HG02884 (cell line): ENCODE results near the gene CMTM2.
"Not testable (repeated sequence)": the region's sequence is repeated elsewhere in the genome, so short reads cannot be mapped to it uniquely, and the experiment has no call there.

Experiments
- ATAC-seq: cut with Tn5 transposase; IDR thresholded peaks from one replicate; pipeline ENCODE4 v1.9.1; 2021; ENCODE audit warnings: mild to moderate bottlenecking, moderate library complexity; ENCODE audit not compliant: unreplicated experiment

Gene CMTM2

DNA sequence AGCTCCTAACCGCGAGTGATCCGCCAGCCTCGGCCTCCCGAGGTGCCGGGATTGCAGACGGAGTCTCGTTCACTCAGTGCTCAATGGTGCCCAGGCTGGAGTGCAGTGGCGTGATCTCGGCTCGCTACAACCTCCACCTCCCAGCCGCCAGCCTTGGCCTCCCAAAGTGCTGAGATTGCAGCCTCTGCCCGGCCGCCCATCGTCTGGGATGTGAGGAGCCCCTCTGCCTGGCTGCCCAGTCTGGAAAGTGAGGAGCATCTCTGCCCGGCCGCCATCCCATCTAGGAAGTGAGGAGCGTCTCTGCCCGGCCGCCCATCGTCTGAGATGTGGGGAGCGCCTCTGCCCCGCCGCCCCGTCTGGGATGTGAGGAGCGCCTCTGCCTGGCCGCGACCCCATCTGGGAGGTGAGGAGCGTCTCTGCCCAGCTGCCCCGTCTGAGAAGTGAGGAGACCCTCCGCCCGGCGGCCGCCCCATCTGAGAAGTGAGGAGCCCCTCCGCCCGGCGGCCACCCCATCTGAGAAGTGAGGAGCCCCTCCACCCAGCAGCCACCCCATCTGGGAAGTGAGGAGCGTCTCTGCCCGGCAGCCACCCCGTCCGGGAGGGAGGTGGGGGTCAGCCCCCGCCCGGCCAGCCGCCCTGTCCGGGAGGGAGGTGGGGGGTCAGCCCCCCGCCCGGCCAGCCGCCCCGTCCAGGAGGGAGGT lies 51.4 kb downstream of the CMTM2 start:
- ATAC-seq, result not testable (repeated sequence)

DNA sequence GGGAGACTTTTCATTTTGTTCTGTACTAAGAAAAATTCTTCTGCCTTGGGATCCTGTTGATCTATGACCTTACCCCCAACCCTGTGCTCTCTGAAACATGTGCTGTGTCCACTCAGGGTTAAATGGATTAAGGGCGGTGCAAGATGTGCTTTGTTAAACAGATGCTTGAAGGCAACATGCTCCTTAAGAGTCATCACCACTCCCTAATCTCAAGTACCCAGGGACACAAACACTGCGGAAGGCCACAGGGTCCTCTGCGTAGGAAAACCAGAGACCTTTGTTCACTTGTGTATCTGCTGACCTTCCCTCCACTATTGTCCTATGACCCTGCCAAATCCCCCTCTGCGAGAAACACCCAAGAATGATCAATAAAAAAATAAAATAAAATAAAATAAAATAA lies 52.3 kb downstream of the CMTM2 start:
- ATAC-seq, result not testable (repeated sequence)

DNA sequence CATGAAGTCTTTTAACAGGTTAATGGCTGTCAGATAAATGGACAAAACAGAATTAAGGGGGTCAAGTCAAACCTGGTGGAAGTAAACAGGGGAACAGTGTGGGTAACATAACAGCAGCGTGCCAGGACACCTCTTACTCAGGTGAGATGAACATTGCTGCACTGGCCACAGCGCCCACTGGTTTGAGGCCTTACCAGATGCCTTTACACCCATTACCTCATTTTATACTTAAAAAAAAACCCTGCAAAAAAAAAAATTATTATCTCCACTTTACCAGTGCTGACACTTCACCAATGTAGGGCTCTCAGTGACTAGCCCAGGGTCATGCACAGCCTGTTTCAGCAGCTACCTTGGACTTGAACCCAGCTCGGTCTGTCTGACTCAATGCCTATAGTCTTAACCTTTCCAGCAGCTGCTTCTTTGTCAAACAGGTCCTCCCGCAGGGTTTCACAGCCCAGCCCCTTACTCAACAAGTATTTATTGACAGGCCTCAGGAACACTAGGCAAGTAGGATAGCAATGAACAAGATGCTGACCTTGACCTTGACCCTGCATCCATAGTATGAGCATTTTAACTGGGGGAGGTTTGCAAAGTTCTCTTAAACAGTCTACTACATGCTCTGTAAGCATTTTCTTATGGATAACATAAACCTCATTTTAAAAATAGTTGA lies 55.4 kb downstream of the CMTM2 start:
- ATAC-seq, result no peak

- ATAC-seq, result no peak
Measured at GRCh38 chr16:66635406-66635805, 56.1 kb downstream of the CMTM2 start.

GRCh38 chr16:66636199-66636598 lies 56.9 kb downstream of the CMTM2 start:
- ATAC-seq, result no peak

DNA sequence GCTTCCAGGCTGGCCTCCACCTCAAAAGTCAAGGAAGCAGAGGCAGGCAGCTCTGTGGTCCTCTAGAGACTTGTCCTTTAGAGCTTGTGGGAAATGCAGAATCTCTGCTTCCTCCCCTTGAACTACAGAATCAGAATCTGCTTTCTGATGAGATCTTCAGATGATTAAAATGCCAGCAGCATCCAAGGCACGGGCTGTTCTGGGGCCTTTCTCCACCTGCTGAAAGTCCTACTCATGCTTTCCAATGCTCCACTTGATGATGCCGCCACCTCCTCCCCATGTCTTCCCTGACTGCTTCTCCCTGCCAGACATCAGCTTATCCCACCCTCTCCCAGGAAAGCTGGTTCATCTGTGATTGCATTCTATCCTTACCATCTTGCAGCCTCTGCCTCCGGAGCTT lies 58.5 kb downstream of the CMTM2 start:
- no peak for ATAC-seq
